A172 (cell line): ENCODE measurements around the gene ANXA9. TPM values are rescaled to one million over a fixed set of nuclear protein-coding genes. Genes with fewer than 3 reads are reported as not detected.

Experiments
- DNase-seq: peaks from one replicate; pipeline ENCODE4 v3.0.0-alpha.2; 2015; ENCODE audit warnings: low spot score
- total RNA-seq: library from RNA; depleted of rRNA; stranded (reverse); fragments of >200 nt; shearing (Covaris generic); gene quantifications from 2 replicates; pipeline ENCODE4 v1.2.3, GENCODE V29; 2014

Gene ANXA9
- total RNA-seq, 1 experiment from 2014 or later: 20.6 TPM

DNA sequence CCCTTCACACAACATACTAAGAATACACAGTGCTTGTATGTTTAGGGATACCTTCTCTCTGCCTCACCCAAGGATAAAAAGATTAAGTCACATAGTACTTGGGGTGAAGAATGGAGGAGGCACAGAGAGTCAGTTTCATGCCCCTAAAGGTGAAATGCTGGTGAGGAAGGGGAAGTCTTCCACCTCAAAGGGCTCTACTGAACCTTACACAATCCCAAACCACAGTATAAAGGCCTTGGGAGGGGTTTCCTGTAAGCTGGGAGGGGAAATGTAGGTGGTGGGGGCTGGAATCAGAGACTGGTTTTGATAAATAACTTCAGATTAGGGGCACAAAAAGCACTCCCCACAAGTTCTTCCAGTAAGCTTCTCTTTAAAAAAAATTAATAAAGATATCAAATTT lies 21.1 kb downstream of the ANXA9 start:
- DNase-seq: no peak

DNA sequence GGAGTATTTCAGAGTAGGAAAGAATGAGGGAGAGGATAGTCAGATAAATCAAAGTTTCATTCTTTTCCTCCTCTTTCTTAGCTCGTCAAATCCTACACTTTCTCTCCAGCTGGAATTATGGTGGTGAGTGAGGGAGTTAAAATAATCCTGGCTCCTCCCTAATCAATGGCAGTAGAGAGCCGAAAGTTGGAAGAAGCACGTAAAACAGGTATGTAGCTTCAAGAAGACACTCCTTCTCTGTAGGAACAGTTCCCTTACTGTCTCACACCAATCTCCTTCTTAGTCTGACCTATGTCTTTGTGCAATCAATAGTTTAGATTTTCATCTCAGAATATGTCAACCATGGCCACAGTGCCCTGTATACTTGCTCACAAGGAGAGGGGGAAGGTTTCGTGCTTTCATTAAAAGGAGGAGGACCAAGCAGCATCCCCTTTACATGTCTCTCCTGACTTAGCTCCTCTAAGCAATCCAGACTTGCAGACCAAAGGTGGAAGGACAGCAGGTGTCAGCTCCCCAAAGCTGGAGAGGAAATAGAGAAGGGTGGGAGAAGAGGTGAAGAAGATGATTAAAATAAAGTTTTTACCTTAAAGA lies 23.7 kb downstream of the ANXA9 start:
- DNase-seq: no peak

DNA sequence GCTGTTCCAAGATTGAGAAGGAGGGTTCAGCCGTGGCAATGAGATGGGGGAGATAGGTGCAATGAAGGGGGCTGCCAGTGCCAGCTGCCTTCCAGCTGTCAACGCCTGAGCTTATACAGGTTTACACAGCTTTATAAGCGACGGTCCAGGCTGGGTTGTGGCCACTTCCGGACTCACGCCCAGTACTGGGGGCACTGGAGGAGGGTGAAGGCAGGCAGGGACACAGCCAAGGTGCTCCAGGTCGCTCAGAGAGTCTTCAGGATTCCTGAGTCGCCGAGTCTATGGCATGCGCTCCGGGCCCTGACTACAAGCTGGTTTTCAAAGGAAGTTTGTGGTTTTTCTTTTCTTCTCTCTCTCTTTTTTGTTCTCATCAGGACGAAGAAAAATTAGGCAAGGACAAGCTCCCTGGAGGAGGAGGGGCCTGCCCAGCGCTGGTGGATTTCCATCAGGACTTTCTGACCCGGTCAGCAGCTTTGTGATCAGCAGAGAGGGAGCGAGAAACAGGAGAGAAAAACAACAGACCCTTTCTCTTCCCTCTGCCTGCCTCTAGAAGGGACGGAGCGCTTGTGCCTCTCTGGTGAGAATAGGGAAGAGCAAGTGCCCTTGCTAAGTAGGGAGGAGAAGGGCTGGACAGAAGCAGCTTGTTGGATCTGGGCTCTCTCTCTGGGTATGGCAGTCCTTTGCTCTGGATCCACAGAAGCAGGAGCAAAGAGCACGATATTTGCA lies 24.4 kb downstream of the ANXA9 start, which contains the start of gene MINDY1:
TSS of gene MINDY1 (minus strand) at position 576 of the 726 bp plus-strand sequence. CDS start 4,285 bp downstream, outside the sequence.
- DNase-seq: peak; percentile 93

DNA sequence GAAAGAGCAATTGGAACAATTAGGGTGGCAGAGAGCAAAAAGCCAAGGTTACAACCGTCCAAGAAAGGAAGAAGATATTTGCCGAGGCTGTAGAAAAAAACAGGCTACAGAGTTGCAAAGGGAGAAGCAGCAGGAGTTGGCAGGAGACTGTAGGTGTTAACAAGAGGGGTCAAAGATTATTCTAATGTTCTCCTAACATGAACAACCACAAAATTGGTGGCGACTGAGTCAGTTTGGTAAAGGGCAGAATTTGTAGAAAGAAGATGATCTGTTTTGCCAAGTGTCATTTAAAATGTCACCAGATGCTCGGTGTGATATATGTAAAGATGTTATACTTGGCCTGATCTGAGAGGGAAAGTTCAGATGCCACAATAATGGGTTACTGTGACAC lies 25.8 kb downstream of the ANXA9 start:
- DNase-seq: no peak

DNA sequence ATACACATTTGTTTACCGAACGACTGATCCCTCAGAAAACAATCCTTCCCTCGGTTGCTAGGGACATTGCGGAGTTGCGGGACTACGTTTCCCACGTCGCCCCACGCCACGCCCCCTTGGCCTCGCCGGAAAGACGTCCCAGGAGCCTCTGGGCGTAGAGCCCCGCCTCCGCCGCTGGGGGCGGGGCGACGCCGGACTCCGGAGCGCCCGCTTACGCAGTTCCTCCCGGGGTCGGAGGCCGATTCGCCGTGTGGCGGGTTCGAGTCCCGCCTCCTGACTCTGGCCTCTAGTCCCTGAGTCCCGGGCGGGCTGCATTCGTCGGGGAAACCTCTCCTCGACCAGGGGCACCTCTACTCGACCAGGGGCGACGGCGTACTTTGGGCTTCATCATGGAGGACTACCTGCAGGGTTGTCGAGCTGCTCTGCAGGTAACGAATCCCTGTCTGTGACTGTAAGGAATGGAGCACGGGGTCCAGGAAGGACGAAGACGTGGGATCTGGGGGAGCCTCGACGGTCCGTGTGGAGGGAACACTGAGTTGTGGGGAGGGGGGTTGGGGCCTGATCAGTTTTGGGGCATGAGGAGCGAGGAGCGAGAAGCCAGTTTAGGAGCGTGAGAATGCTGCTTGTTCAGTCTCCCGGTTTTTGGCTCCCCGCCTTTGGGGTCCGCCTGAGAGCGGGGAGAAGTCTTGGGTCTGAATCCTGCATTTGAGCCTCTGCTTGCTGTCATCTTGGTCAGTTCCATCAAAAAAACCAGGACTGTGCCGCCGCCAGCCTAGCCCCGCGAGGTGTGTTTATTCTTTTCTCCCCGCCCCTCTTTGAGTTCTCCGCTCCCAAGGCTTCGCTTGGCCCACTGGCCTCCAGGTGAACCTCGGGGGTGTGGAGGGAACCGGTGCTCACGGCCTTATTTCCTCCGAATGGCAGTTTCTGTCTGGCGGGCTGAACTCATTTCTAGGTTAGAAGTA lies 26.4 kb downstream of the ANXA9 start, which contains the start of gene PRUNE1:
TSS of gene PRUNE1 (plus strand) at position 206 of the 962 bp plus-strand sequence. CDS start at position 390, 184 bp downstream.
- peak; percentile 95 for DNase-seq

DNA sequence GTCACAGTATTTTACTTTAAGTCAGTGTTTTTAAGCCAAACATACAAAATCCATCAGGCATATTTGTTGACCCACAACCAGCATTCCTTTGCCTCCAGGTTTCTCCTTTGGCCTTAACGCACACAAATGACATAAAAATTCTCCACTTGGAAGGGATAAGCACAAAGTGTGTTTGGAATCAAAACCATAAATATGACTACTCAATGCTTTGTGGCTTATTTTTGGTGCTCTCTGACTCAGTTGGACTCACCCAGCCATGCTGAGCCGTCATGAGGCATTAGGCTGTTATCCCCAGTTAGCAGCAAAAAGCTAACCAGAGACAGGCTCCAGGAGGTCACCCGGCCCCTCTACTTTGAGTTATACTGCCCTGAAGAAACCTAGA lies 27.1 kb downstream of the ANXA9 start:
- no peak for DNase-seq

DNA sequence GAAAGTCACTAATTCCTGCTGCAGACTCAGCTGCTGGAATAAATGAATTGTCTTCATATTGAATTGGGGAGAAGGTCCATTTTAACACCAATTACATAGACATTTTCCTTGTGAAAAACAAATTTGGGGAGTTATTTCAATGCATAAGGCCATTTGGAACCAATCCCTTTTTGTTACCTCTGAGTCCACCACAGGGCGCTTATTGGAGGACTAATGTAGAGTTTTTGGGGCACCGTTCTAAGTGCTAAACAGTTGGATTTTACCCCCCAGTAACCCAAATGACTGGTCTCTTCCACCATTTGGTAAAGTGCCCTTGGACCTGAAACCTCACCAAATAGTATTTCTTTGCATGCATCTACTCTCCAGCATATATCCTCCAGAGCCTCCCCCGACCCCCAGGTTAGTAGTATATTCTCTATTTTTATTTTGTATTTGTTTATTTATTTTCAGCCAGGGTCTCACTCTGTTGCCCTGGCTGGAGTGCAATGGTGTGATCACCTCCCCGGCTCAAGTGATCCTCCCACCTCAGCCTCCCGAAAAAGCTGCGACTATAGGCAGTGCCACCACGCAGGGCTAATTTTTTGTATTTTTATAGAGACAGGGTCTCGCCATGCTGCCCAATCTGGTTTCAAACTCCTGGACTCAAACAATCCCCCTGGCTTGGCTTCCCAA lies 27.7 kb downstream of the ANXA9 start:
- DNase-seq: no peak

DNA sequence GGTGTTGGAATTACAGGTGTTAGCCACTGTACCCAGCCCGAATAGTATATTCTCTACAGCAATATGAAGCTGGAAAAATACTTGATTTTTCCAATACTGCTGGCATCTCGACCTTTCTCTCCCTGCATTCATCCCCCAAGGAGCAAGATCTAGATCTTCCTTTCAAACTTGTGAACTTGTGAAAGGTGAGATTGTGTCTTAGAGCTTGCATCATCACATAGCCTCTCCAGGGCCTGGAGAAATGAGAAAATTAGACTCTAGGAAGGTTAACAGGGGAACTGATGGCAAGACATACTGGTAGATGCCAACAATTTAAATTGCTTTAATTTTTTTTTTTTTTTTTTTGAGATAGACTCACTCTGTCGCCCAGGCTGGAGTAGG lies 28.2 kb downstream of the ANXA9 start:
- DNase-seq: no peak

DNA sequence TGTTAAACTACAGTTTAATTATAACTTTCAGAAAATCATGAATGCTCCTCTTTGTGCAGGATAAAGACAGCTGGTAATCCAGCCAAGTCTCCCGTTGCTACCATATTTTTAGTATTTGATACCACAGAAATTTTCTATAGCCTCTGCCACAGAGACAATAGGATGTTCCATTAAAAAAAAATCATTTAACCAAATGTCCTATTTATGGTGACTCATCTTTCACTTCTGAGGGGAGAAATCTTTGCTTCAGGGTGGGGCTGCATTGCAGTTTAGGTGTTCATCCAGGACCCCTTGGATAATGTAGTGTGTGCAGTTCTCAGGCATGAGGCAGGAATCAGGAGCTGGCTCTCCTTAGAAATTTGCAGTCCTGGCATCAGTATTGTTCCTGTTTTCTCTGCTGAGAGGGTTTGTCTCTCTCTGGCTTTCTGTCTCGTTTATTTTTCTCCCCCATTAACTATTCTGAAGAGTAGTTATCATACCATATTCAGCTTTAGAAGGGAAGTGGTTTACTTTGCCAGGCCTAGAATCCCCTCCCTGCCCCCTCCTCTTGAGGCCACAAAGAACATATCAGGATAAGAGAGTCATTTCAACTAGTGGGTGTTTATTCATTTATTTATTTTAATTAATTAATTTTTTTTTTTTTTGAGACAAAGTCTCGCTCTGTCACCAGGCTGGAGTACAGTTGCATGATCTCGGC lies 29.2 kb downstream of the ANXA9 start:
- DNase-seq: no peak

DNA sequence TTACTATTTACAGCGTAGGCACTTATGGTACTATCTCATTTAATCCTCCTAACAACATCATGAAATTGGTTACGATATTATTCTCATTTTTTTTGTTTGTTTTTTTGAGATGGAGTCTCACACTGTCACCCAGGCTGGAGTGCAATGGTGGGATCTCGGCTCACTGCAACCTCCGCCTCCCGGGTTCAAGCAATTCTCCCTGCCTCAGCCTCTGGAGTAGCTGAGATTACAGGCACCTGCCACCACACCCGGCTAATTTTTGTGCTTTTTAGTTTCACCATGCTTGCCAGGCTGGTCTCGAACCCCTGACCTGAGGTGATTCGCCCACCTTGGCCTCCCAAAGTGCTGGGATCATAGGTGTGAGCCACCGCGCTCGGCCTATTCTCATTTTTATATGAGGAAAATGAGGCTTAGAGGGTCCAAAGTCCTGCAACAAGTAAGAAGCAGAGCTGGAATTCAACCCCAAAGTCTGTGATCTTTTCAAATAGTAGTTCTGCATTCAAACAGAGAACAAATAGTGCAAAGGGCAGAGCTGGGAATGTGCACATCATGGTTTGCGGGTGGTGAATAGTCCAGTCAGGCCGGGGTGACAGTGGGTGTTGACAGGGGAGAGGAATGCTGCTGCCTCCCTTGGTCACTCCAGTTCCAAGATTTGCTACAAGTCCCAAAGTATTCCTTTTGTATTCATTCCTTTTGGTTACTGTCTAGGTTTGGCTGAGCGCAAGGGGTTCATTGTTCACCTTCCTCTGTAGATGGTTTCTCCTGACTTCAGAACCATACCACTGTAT lies 30.8 kb downstream of the ANXA9 start:
- no peak for DNase-seq

DNA sequence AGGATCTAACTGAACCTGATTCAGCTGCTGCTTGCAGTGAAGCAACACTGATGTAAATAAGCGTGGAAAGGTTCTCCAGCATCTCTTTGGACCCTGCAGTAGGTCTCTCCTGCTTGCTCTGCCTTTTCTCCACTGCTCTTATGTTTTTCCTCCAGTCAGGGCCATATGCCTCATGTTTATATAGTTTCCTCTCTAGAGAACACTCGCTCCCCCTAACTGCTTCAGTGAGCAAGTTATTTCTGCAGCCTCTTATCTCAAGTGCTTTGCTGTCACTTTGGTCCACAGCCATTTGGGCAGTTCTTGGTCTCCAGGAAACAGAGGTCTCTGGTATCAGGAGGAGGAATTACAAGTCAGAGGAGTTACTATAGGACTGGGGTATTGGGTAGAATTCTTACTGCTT lies 31.4 kb downstream of the ANXA9 start:
- peak; percentile 39 for DNase-seq

DNA sequence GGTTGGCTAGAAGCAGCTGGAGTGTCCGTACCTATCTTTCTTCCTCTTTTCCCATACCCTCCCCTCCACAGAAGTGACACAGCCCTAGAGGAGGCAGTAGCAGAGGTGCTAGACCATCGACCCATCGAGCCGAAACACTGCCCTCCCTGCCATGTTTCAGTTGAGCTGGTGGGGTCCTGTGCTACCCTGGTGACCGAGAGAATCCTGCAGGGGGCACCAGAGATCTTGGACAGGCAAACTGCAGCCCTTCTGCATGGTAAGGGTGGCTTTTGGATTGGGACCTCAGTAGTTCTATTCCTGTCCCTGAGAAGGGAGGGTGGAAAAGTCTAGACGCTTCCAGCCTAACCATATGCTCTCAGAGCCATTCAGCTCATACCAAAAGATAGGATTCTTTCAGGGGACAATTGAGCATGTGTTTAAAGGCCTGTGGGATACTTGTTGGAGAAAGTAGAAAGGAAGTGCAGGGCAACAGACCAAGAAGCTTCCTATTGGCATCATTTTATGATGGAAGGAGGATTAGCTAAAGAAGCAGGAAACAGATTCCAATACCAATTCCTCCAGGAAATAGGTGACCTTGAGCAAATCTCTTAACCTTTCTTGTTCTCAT lies 42.6 kb downstream of the ANXA9 start:
- DNase-seq: peak; percentile 73

DNA sequence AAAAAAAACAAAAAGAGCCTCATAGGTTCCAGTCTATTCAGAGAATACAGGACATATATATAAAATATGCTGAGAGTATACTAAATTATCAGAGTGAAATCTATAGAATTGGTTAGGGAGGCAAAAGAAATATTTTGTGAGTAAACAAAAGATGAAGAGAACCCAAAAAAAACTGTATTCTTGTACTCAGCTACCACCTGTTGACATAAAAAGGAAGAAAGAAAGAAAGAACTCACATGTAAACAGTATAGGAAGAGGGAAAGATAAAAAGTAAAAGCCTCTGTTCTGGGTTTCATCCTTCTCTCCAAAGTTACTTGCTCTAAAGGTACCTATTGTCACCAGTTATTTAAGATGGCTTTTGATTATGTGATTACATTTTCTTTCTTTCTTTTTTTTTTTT lies 44.4 kb downstream of the ANXA9 start:
- no peak for DNase-seq

DNA sequence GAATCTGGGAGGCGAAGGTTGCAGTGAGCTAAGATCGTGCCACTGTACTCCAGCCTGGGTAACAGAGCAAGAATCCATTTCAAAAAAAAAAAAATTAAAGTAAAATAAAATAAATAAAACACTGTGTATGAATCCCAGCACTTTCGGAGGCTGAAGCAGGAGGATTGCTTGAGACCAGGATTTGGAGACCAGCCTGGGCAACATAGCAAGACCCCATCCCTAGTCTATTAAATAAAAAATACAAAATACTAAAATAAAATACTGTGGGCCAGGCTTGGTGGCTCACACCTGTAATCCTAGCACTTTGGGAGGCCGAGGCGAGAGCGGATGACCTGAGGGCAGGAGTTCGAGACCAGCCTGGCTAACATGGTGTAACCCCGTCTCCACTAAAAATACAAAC lies 50.1 kb downstream of the ANXA9 start:
- DNase-seq: no peak

DNA sequence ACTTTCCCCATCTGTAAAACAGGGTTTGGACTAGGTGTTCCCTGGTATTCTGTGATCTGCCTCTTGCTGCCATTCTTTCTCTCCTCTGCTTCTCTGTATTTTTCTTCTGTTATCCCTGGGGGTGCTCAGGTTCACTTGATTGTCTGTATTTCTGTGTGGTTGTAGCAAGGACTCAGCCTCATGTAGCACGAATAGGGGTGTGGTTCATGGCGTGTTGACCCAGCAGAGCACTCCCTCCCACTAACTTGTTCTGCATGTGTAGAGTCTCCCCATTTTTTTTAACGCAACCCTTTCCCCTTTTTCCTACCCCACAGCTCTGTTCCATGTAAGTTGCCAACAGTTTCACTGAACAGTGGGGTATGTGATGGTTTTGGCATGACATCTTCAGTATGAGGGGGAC lies 53.1 kb downstream of the ANXA9 start:
- DNase-seq: no peak

DNA sequence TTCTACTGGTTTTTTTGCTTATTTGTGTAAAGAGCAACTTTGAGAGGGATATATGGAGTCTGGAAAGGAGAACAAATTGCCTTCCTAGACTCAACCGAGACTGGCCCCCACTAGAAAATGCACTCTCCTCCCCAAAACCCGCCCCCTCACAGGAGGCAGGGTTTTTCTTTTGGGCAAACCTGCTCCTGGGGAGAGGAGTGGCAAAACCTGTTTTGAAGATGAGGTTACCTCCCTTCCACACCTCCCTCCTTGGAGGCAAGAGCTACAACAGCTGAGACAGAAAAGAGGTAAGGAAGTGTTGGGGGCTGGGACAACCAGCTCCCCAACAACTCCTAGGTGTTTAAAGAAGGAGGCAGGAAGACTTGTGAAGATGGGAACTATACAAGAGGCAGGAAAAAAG lies 54.3 kb downstream of the ANXA9 start, which contains the start of gene BNIPL:
TSS of gene BNIPL (plus strand) at position 231 of the 400 bp plus-strand sequence. CDS start at position 371, 140 bp downstream.
- no peak for DNase-seq

DNA sequence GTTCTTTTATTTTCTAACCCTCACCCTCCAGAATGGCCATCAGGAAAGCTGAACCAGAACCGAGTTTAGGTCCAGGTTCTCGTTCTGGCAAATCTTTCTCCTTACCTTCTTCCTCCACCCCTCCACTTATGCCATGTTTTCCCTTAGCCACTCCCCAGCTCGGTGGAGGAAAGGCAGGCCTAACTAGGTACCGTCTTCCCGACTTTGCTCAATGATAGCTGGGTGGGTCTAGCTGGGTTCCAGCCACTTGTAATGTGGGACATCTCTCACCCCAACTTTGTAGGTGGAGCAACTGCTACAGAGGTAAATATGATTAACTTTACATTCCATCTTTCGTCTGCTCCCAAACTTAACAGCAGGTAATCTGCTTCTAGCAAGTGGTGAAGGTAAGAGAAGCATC lies 54.9 kb downstream of the ANXA9 start:
- no peak for DNase-seq

DNA sequence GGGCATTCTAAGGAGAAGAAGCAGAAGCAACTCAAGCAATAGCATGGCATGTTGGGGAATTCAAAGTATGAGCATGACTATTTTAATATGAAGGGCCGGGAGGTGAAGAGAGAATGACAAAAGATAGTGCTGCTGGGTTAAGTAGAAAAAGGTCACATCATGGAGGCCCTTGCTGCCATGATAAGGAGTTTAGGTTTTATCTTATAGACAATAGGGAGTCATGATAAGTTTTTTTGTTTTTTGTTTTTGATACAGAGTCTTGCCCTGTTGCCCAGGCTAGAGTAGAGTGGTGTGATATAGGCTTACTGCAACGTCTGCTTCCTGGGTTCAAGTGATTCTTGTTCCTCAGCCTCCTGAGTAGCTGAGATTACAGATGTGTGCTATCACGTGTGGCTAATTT lies 57.4 kb downstream of the ANXA9 start:
- DNase-seq: no peak

DNA sequence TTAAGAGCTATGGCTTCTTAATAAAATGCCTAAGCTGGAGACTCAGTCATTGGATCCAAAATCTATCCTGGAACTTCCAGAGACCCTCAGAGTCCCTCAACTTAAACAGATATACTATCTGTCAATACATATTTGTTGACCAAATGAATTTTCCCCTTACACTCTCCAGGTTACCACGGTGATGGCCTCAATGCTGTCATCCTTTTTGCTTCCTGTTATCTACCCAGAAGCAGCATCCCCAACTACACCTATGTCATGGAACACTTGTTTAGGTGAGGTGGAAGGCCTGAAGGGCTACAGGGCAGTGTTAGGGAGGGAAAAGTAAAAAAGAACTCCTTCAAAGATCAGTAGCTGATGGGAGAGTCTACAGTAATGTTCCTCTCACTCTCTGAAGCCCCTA lies 61.1 kb downstream of the ANXA9 start:
- no peak for DNase-seq
